IPS DF 6.9 (cell line): ENCODE data around the gene MYO9A.

Experiments used
- DNase-seq: peaks from one replicate; pipeline ENCODE4 v3.0.0-alpha.2; 2013; ENCODE audit warnings: low read depth, low spot score
- H3K27ac ChIP-seq: one replicate; pipeline ENCODE4 v1.5.1; 2013; ENCODE audit warnings: low read length, control low read depth
- H3K27me3 ChIP-seq: 2 replicates; pipeline ENCODE4 v1.6.1; 2013; ENCODE audit warnings: mild to moderate bottlenecking, low read length; ENCODE audit not compliant: control insufficient read depth, insufficient read depth
- H3K36me3 ChIP-seq: 2 replicates; pipeline ENCODE4 v1.6.1; 2013; ENCODE audit warnings: low read length; ENCODE audit not compliant: control insufficient read depth, insufficient read depth
- H3K4me1 ChIP-seq: 2 replicates; pipeline ENCODE4 v1.6.1; 2013; ENCODE audit warnings: low read length; ENCODE audit not compliant: control insufficient read depth, insufficient read depth
- H3K4me3 ChIP-seq: 2 replicates; pipeline ENCODE4 v1.5.1; 2013; ENCODE audit warnings: mild to moderate bottlenecking, low read length
- H3K9me3 ChIP-seq: 2 replicates; pipeline ENCODE4 v1.6.1; 2013; ENCODE audit warnings: low read length, inconsistent platforms; ENCODE audit not compliant: control insufficient read depth, insufficient read depth
- WGBS: extraction: QIAGEN DNeasy Blood & Tissue Kit; methylation state at CpG from one replicate; pipeline ENCODE4 v1.1.7; 2013; ENCODE audit warnings: mixed read lengths, missing lambda C conversion rate; ENCODE audit not compliant: insufficient read length, insufficient coverage; 5-methylcytosine and 5-hydroxymethylcytosine counted together

Gene MYO9A

GRCh38 chr15:71925145-71925544 lies 192.8 kb downstream of the MYO9A start:
- no peaks in the 10 kb centered on the region for H3K9me3 ChIP-seq
- no peaks in the 10 kb centered on the region for H3K4me1 ChIP-seq
- no peak for DNase-seq
- H3K27me3 ChIP-seq, result no peaks in the 10 kb centered on the region
- no CpG with 5 or more reads among the region's 10 CpGs for WGBS
- H3K4me3 ChIP-seq, result no peak overlapping the region
- H3K36me3 ChIP-seq, result no peaks in the 10 kb centered on the region
- H3K27ac ChIP-seq, result no peak overlapping the region

GRCh38 chr15:71921191-71921590 lies 196.8 kb downstream of the MYO9A start:
- H3K36me3 ChIP-seq, result no peaks in the 10 kb centered on the region
- H3K27me3 ChIP-seq, result no peaks in the 10 kb centered on the region
- H3K4me3 ChIP-seq, result no peak overlapping the region
- H3K27ac ChIP-seq, result no peak overlapping the region
- 100% methylated on average over 1 of the region's 3 CpGs for WGBS
- no peak for DNase-seq
- no peaks in the 10 kb centered on the region for H3K9me3 ChIP-seq
- H3K4me1 ChIP-seq, result no peaks in the 10 kb centered on the region

GRCh38 chr15:71920573-71920972 lies 197.4 kb downstream of the MYO9A start:
- no peak for DNase-seq

GRCh38 chr15:71916834-71917233 lies 201.1 kb downstream of the MYO9A start:
- H3K9me3 ChIP-seq, result no peaks in the 10 kb centered on the region
- DNase-seq, result no peak
- WGBS, result no CpG with 5 or more reads among the region's 3 CpGs
- no peak overlapping the region for H3K4me3 ChIP-seq
- no peaks in the 10 kb centered on the region for H3K4me1 ChIP-seq
- no peaks in the 10 kb centered on the region for H3K27me3 ChIP-seq
- H3K27ac ChIP-seq, result no peak overlapping the region
- H3K36me3 ChIP-seq, result no peaks in the 10 kb centered on the region

More at GRCh38 chr15:71920573-71920972, 197.4 kb downstream of the MYO9A start:
- Histone ChIP-seq H3K4me3 (no peak overlapping the region), H3K9me3 (no peaks in the 10 kb centered on the region), H3K4me1 (no peaks in the 10 kb centered on the region), H3K27me3 (no peaks in the 10 kb centered on the region), H3K27ac (no peak overlapping the region), H3K36me3 (no peaks in the 10 kb centered on the region)
- no CpG with 5 or more reads among the region's 6 CpGs for WGBS

- no CpG with 5 or more reads among the region's 3 CpGs for WGBS
- no peak for DNase-seq
- Histone ChIP-seq H3K4me3 (no peak overlapping the region), H3K27ac (no peak overlapping the region), H3K9me3 (no peaks in the 10 kb centered on the region), H3K4me1 (no peaks in the 10 kb centered on the region), H3K36me3 (no peaks in the 10 kb centered on the region), H3K27me3 (no peaks in the 10 kb centered on the region)
Measured at GRCh38 chr15:71914092-71914491, 203.9 kb downstream of the MYO9A start.

- no peak overlapping the region for H3K4me3 ChIP-seq
- H3K9me3 ChIP-seq, result no peaks in the 10 kb centered on the region
- no peak for DNase-seq
- H3K27me3 ChIP-seq, result no peaks in the 10 kb centered on the region
- WGBS, result no CpG with 5 or more reads among the region's 5 CpGs
- H3K27ac ChIP-seq, result no peak overlapping the region
- no peaks in the 10 kb centered on the region; the same call in 1 of the 2 replicates for H3K36me3 ChIP-seq
- H3K4me1 ChIP-seq, result no peaks in the 10 kb centered on the region
Measured at GRCh38 chr15:71899674-71900073, 218.3 kb downstream of the MYO9A start.

GRCh38 chr15:71893691-71894090 lies 224.3 kb downstream of the MYO9A start:
- no peak for DNase-seq

DNA sequence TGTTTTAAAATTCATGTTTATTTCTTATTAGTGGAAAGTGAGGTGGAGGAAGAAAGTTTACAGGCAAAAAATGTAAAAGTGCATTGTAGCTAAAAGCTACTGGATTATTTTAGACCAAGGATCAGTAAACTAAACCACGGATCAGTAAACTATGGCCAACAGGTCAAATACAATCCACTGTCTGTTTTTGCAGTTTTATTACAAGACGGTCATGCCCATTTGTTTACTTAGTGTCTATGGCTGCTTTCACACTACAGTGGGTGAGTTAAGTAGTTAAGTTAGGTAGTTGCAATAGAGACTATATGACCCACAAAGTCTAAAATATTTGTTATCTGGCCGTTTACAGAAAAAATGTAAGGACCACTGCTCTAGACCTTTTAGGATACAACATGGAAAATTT lies 225.6 kb downstream of the MYO9A start:
- H3K4me3 ChIP-seq, result no peak overlapping the region
- WGBS, result no CpG with 5 or more reads among the region's 3 CpGs
- H3K9me3 ChIP-seq, result no peaks in the 10 kb centered on the region
- H3K27me3 ChIP-seq, result no peaks in the 10 kb centered on the region
- no peak for DNase-seq
- no peak overlapping the region for H3K27ac ChIP-seq
- H3K4me1 ChIP-seq, result no peaks in the 10 kb centered on the region
- no peaks in the 10 kb centered on the region for H3K36me3 ChIP-seq

More at GRCh38 chr15:71893691-71894090, 224.3 kb downstream of the MYO9A start:
- WGBS, result no CpG with 5 or more reads among the region's 1 CpG
- Histone ChIP-seq H3K4me1 (no peaks in the 10 kb centered on the region), H3K27me3 (no peaks in the 10 kb centered on the region), H3K36me3 (no peaks in the 10 kb centered on the region), H3K4me3 (no peak overlapping the region), H3K9me3 (no peaks in the 10 kb centered on the region), H3K27ac (no peak overlapping the region)

DNA sequence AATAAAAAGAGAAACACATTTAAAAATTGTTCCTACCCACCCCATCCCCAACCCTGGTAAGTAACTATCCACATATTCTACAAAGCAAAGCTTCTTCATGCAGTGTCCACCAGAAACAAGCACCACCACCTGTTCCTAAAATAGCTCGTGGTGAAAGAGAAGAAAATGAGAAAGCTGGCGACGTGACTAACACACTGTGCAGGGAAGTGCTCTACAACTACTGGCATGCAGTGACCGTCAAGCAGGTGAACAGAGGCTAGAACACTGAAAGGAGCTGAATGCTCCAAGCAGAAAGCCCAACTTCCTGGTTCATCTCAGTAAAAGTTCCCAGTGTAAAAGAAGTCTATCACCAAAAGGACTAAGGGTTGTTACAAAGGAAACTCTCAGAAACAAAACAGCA lies 226.9 kb downstream of the MYO9A start:
- no peak overlapping the region for H3K27ac ChIP-seq
- no peaks in the 10 kb centered on the region for H3K36me3 ChIP-seq
- no peak for DNase-seq
- no peak overlapping the region for H3K4me3 ChIP-seq
- H3K27me3 ChIP-seq, result no peaks in the 10 kb centered on the region
- WGBS, result no CpG with 5 or more reads among the region's 4 CpGs
- H3K4me1 ChIP-seq, result no peaks in the 10 kb centered on the region
- no peaks in the 10 kb centered on the region for H3K9me3 ChIP-seq

- H3K4me1 ChIP-seq, result no peaks in the 10 kb centered on the region; the same call in 1 of the 2 replicates
- WGBS, result no CpG with 5 or more reads among the region's 1 CpG
- DNase-seq, result no peak
- no peaks in the 10 kb centered on the region for H3K36me3 ChIP-seq
- no peak overlapping the region for H3K27ac ChIP-seq
- no peak overlapping the region for H3K4me3 ChIP-seq
- no peaks in the 10 kb centered on the region for H3K27me3 ChIP-seq
- no peaks in the 10 kb centered on the region for H3K9me3 ChIP-seq
Measured at GRCh38 chr15:71889947-71890346, 228.0 kb downstream of the MYO9A start.

DNA sequence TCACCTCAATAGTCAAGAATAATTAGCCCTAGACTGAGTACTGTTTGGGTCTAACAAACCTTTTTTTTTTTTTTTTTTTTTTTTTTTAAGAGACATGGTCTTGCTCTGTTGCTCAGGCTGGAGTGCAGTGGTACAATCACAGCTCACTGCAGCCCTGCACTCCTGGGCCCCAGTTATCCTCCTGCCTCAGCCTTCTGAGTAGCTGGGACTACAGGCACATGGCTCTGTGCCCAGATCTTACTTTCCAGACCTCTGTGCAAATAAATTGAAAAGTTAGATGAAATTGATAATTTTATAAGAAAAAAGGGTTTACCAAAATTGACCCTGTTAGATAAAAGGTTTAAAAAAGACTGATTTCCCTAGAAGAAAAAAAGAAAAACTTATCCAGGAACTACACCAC lies 228.6 kb downstream of the MYO9A start:
- Histone ChIP-seq H3K36me3 (no peaks in the 10 kb centered on the region), H3K27me3 (no peaks in the 10 kb centered on the region), H3K9me3 (no peaks in the 10 kb centered on the region), H3K4me3 (no peak overlapping the region), H3K27ac (no peak overlapping the region), H3K4me1 (no peaks in the 10 kb centered on the region; the same call in 1 of the 2 replicates)
- DNase-seq, result no peak
